IMR-90 (cell line): ENCODE measurements around the gene CPLX3. TPM values are rescaled to one million over a fixed set of nuclear protein-coding genes. Genes with fewer than 3 reads are reported as not detected.

Experiments
- ATAC-seq: fragments of 200-7000 bp; cut with Tn5 transposase; 2 replicates; pipeline ENCODE4 v1.9.1; 2020; ENCODE audit warnings: low read depth, mild to moderate bottlenecking, moderate library complexity
- BruUV-seq: library from RNA; stranded (reverse); fragments of 400-500 nt; replicated peaks from 2 replicates; lab custom pipeline; 2021; lab: Mats Ljungman, UMichigan
- CTCF ChIA-PET: fragments of 300-600 bp; formaldehyde crosslinking; extraction: SDS; loops from one replicate; lab custom pipeline; 2021; ENCODE audit warnings: antibody characterized with exemption; lab: Yijun Ruan, JAX
- POLR2A ChIA-PET: fragments of 300-600 bp; sonication (Branson Sonifier 250); formaldehyde crosslinking; loops from one replicate; lab custom pipeline; 2022; ENCODE audit warnings: antibody characterized with exemption; ENCODE audit not compliant: unreplicated experiment; lab: Charles Lee
- DNase-seq: peaks from one replicate; pipeline ENCODE4 v3.0.0; 2013
- H2AFZ ChIP-seq: replicated peaks from 2 replicates; pipeline ENCODE3; 2013; ENCODE audit warnings: low read length, mild to moderate bottlenecking; ENCODE audit not compliant: poor library complexity
- H2AK5ac ChIP-seq: 2 replicates; pipeline ENCODE4 v1.6.1; 2013; ENCODE audit warnings: low read depth, low read length, inconsistent platforms
- H2AK9ac ChIP-seq: replicated peaks from 2 replicates; pipeline ENCODE3; 2013; ENCODE audit warnings: mild to moderate bottlenecking, low read depth, low read length, moderate library complexity; ENCODE audit not compliant: poor library complexity
- H2BK120ac ChIP-seq: 2 replicates; pipeline ENCODE4 v1.6.1; 2013; ENCODE audit warnings: low read depth, low read length, inconsistent platforms
- H2BK15ac ChIP-seq: 3 replicates; pipeline ENCODE4 v1.6.1; 2013; ENCODE audit warnings: low read depth, low read length, inconsistent platforms
- H2BK20ac ChIP-seq: 2 replicates; pipeline ENCODE4 v1.6.1; 2013; ENCODE audit warnings: low read depth, mild to moderate bottlenecking, inconsistent platforms, low read length, moderate library complexity
- H2BK5ac ChIP-seq: 2 replicates; pipeline ENCODE4 v1.6.1; 2013; ENCODE audit warnings: mild to moderate bottlenecking, low read depth, low read length, inconsistent platforms; ENCODE audit not compliant: poor library complexity, severe bottlenecking
- H3K14ac ChIP-seq: replicated peaks from 2 replicates; pipeline ENCODE4 v1.6.1; 2013; ENCODE audit warnings: low read depth, low read length, inconsistent platforms
- H3K18ac ChIP-seq: 2 replicates; pipeline ENCODE4 v1.6.1; 2013; ENCODE audit warnings: low read depth, low read length, control low read depth
- H3K23ac ChIP-seq: 2 replicates; pipeline ENCODE4 v1.6.1; 2013; ENCODE audit warnings: low read depth, low read length, inconsistent platforms
- H3K27ac ChIP-seq: 2 replicates; pipeline ENCODE4 v1.5.1; 2013; ENCODE audit warnings: mild to moderate bottlenecking, control low read depth, low read length; ENCODE audit not compliant: insufficient read depth
- H3K27me3 ChIP-seq: 2 replicates; pipeline ENCODE4 v1.6.1; 2013; ENCODE audit warnings: low read length; ENCODE audit not compliant: control insufficient read depth, insufficient read depth
- H3K36me3 ChIP-seq: 2 replicates; pipeline ENCODE4 v1.6.1; 2013; ENCODE audit warnings: low read length, mixed read lengths; ENCODE audit not compliant: control insufficient read depth, insufficient read depth
- H3K4ac ChIP-seq: 2 replicates; pipeline ENCODE4 v1.6.1; 2013; ENCODE audit warnings: low read depth, low read length, inconsistent platforms
- H3K4me1 ChIP-seq: 2 replicates; pipeline ENCODE4 v1.6.1; 2013; ENCODE audit warnings: low read length, mixed read lengths; ENCODE audit not compliant: control insufficient read depth, insufficient read depth
- H3K4me2 ChIP-seq: 2 replicates; pipeline ENCODE4 v1.6.1; 2013; ENCODE audit warnings: low read depth, mild to moderate bottlenecking, control low read depth, low read length, moderate library complexity
- H3K4me3 ChIP-seq: 2 replicates; pipeline ENCODE4 v1.5.1; 2013; ENCODE audit warnings: low read depth, mild to moderate bottlenecking, control low read depth, low read length, moderate library complexity; ENCODE audit not compliant: insufficient read depth
- H3K56ac ChIP-seq: 2 replicates; pipeline ENCODE4 v1.6.1; 2013; ENCODE audit warnings: low read length, inconsistent platforms; ENCODE audit not compliant: insufficient read depth; ENCODE audit errors: extremely low read depth
- H3K79me1 ChIP-seq, 2 experiments: 2 replicates each; pipeline ENCODE4 v1.6.1; 2013; ENCODE audit warnings: low read length in 2 of 2, inconsistent platforms in 1 of 2, low read depth in 1 of 2
- H3K9ac ChIP-seq: 2 replicates; pipeline ENCODE4 v1.6.1; 2013; ENCODE audit warnings: low read depth, low read length, control low read depth
- H3K9me1 ChIP-seq: 2 replicates; pipeline ENCODE4 v1.6.1; 2013; ENCODE audit warnings: low read length, inconsistent platforms; ENCODE audit not compliant: insufficient read depth
- H3K9me3 ChIP-seq: 2 replicates; pipeline ENCODE4 v1.6.1; 2013; ENCODE audit warnings: low read length; ENCODE audit not compliant: control insufficient read depth, insufficient read depth
- H4K20me1 ChIP-seq: 2 replicates; pipeline ENCODE4 v1.6.1; 2013; ENCODE audit warnings: low read length, inconsistent platforms; ENCODE audit not compliant: insufficient read depth
- H4K5ac ChIP-seq: 2 replicates; pipeline ENCODE4 v1.6.1; 2013; ENCODE audit warnings: mild to moderate bottlenecking, low read depth, low read length, control low read depth
- H4K8ac ChIP-seq, 2 experiments: 2 replicates each; pipeline ENCODE4 v1.6.1; 2013; ENCODE audit warnings: low read depth in 2 of 2, low read length in 2 of 2, control low read depth in 1 of 2, inconsistent platforms in 1 of 2
- H4K91ac ChIP-seq: 2 replicates; pipeline ENCODE4 v1.6.1; 2013; ENCODE audit warnings: low read depth, low read length, inconsistent platforms; ENCODE audit not compliant: insufficient read depth
- BHLHE40 ChIP-seq: fragments of 150-350 bp; IDR thresholded peaks from 2 replicates; pipeline ENCODE4 v1.6.1; 2016; ENCODE audit warnings: mild to moderate bottlenecking, low read depth, low read length
- CHD1 ChIP-seq: IDR thresholded peaks from 2 replicates; pipeline ENCODE4 v1.6.1; 2012; ENCODE audit warnings: low read depth, low read length, improper control_type of control experiment
- FOS ChIP-seq: fragments of 150-350 bp; IDR thresholded peaks from 2 replicates; pipeline ENCODE4 v1.6.1; 2016; ENCODE audit warnings: low read depth, low read length
- MAFK ChIP-seq: IDR thresholded peaks from 2 replicates; pipeline ENCODE4 v1.6.1; 2012; ENCODE audit warnings: low read depth, low read length, improper control_type of control experiment
- MAZ ChIP-seq: IDR thresholded peaks from 2 replicates; pipeline ENCODE4 v1.6.1; 2012; ENCODE audit warnings: low read depth, mild to moderate bottlenecking, low read length, improper control_type of control experiment, moderate library complexity, borderline replicate concordance
- MXI1 ChIP-seq: IDR thresholded peaks from 2 replicates; pipeline ENCODE4 v1.6.1; 2012; ENCODE audit warnings: low read depth, mild to moderate bottlenecking, low read length, moderate library complexity, borderline replicate concordance
- RAD21 ChIP-seq: IDR thresholded peaks from 2 replicates; pipeline ENCODE4 v1.6.1; 2012; ENCODE audit warnings: low read length, improper control_type of control experiment
- RCOR1 ChIP-seq: IDR thresholded peaks from 2 replicates; pipeline ENCODE4 v1.6.1; 2012; ENCODE audit warnings: mild to moderate bottlenecking, low read length, improper control_type of control experiment; ENCODE audit not compliant: insufficient replicate concordance
- RFX5 ChIP-seq: IDR thresholded peaks from 2 replicates; pipeline ENCODE4 v1.8.0; 2012; ENCODE audit warnings: low read depth, mild to moderate bottlenecking, low read length, moderate library complexity
- WGBS, 2 experiments: methylation state at CpG; one replicate each; pipeline versions ENCODE4 v1.1.5 to v1.1.7; 2013; ENCODE audit warnings: missing lambda C conversion rate in 2 of 2; ENCODE audit not compliant: insufficient read length in 1 of 2; ENCODE audit errors: extremely low coverage in 2 of 2; 5-methylcytosine and 5-hydroxymethylcytosine counted together
- dilution Hi-C: fragments of 300-500 bp; cut with HindIII; formaldehyde crosslinking; loops from one replicate; pipeline ENCODE4 v1.14.3; 2018; ENCODE audit warnings: low sequenced_read_pairs; ENCODE audit not compliant: unreplicated experiment
- in situ Hi-C: fragments of 300-500 bp; cut with MboI; formaldehyde crosslinking; loops from 3 replicates; pipeline ENCODE4 v1.14.3; 2019; ENCODE audit warnings: low sequenced_read_pairs, inconsistent platforms, mixed read lengths
- intact Hi-C: fragments of 100-400 bp; cut with micrococcal nuclease; formaldehyde crosslinking; loops from 2 replicates; pipeline ENCODE4 v1.10.0; 2022
- polyA plus RNA-seq, 3 experiments: library from polyadenylated mRNA; depleted of rRNA; stranded (reverse); fragments of >200 nt; gene quantifications; 2 replicates each; pipeline ENCODE4 v1.2.3, GENCODE V29; 2012; ENCODE audit warnings: low replicate concordance in 1 of 3
- total RNA-seq: library from RNA; depleted of rRNA; stranded (reverse); fragments of >200 nt; gene quantifications from 2 replicates; pipeline ENCODE4 v1.2.3, GENCODE V29; 2012
- TF ChIP-seq, protein P1 (sequence below): fragments of 150-350 bp; IDR thresholded peaks from 2 replicates; pipeline ENCODE4 v1.6.1; 2017; ENCODE audit warnings: mild to moderate bottlenecking, antibody characterized with exemption, low read length, low read depth
- TF ChIP-seq, protein P2 (sequence below): conservative IDR thresholded peaks from 2 replicates; pipeline ENCODE4 v1.5.1; 2012; ENCODE audit warnings: mild to moderate bottlenecking, low read depth, low read length, improper control_type of control experiment

CPLX3 gene
- total and polyA plus RNA-seq, 2 of the 4 experiments (the other 2 are of a cell fraction): not detected

DNA sequence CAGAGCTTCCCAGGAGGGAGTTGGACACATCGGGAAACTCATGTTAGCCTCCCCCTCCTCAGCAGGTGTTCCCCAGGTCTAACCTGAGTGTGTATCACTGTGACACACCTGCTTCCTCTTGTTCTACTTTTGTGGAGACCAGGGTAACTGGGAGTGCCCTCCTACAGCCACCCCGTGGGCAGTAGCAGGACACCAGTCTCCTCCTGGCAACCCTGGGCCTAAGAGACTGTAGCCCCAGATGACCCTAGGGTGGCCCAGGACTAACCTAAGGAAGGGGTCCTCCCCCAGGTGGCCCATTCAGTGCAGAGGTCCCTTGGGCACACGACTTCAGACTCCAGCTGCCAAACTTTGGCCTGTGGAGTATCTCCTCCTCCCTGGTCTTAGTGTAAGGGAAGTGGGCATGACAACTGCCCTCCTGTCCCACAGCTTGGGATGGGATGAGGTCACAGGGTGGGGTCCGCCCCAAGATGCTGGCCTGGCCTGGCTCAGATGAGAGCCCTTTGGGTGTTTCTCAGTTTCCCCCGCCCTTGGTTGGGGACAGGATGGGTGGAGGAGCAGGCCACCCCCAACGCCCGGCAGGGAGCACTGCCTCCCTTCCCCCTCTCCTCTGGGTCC lies 39.8 kb upstream of the CPLX3 start:
- H2AK5ac ChIP-seq: no peak overlapping the region
- peaks cover 11 to 84% of the 10 kb centered on the region in 2 experiments; a peak in 3 of 4 replicates for H3K79me1 ChIP-seq
- H4K5ac ChIP-seq: no peak overlapping the region
- H2BK15ac ChIP-seq: no peak overlapping the region
- DNase-seq (no peak), ATAC-seq (no peak)
- 0 out of 2 replicates have a peak overlapping the region, but pooled peaks have one; percentile 45 for H3K14ac ChIP-seq
- no peak overlapping the region for H3K56ac ChIP-seq
- no peak overlapping the region for H3K18ac ChIP-seq
- no peak for TF ChIP-seq MXI1
- no peak for TF ChIP-seq RCOR1
- TF ChIP-seq RFX5: no peak
- no peak for TF ChIP-seq CHD1
- TF ChIP-seq BHLHE40: no peak
- no peak for TF ChIP-seq MAFK
- TF ChIP-seq MAZ: no peak
- no peak for TF ChIP-seq RAD21
- TF ChIP-seq, protein P1, sequence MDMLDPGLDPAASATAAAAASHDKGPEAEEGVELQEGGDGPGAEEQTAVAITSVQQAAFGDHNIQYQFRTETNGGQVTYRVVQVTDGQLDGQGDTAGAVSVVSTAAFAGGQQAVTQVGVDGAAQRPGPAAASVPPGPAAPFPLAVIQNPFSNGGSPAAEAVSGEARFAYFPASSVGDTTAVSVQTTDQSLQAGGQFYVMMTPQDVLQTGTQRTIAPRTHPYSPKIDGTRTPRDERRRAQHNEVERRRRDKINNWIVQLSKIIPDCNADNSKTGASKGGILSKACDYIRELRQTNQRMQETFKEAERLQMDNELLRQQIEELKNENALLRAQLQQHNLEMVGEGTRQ: no peak
- TF ChIP-seq, protein P2, sequence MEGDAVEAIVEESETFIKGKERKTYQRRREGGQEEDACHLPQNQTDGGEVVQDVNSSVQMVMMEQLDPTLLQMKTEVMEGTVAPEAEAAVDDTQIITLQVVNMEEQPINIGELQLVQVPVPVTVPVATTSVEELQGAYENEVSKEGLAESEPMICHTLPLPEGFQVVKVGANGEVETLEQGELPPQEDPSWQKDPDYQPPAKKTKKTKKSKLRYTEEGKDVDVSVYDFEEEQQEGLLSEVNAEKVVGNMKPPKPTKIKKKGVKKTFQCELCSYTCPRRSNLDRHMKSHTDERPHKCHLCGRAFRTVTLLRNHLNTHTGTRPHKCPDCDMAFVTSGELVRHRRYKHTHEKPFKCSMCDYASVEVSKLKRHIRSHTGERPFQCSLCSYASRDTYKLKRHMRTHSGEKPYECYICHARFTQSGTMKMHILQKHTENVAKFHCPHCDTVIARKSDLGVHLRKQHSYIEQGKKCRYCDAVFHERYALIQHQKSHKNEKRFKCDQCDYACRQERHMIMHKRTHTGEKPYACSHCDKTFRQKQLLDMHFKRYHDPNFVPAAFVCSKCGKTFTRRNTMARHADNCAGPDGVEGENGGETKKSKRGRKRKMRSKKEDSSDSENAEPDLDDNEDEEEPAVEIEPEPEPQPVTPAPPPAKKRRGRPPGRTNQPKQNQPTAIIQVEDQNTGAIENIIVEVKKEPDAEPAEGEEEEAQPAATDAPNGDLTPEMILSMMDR: no peak
- TF ChIP-seq FOS: no peak
- H2BK5ac ChIP-seq: no peak overlapping the region
- in situ Hi-C loops: no loop called here
- BruUV-seq: no TSS peak
- no peak overlapping the region for H3K27ac ChIP-seq
- peak overlapping the region; percentile 66; the same call in 1 of the 2 replicates for H3K23ac ChIP-seq
- no peaks in the 10 kb centered on the region for H3K9me3 ChIP-seq
- peaks cover 35% of the 10 kb centered on the region for H3K4me1 ChIP-seq
- H2AK9ac ChIP-seq: peak overlapping the region; percentile 16
- H2BK20ac ChIP-seq: no peak overlapping the region
- H4K8ac ChIP-seq: no peak overlapping the region
- CTCF ChIA-PET: interaction anchor here (0.9 to 1.5 kb wide), 2 partner anchors 18 to 24 kb away, joined by 3 to 5 read pairs; no protein-coding TSS in a partner anchor
- H3K4me2 ChIP-seq: no peak overlapping the region
- H3K4me3 ChIP-seq: no peak overlapping the region
- H3K4ac ChIP-seq: 0 out of 2 replicates have a peak overlapping the region, but pooled peaks have one; percentile 9
- dilution Hi-C loops: no loop called here
- no peak overlapping the region for H2AFZ ChIP-seq
- no peak overlapping the region for H2BK120ac ChIP-seq
- H3K9ac ChIP-seq: no peak overlapping the region
- POLR2A ChIA-PET: no interaction called here
- H3K36me3 ChIP-seq: peaks cover 2% of the 10 kb centered on the region; the same call in 1 of the 2 replicates
- peaks cover 82% of the 10 kb centered on the region for H4K20me1 ChIP-seq
- H4K91ac ChIP-seq: no peak overlapping the region
- WGBS, 2 experiments: no CpG with 5 or more reads among the region's 7 CpGs
- no peaks in the 10 kb centered on the region for H3K27me3 ChIP-seq
- intact Hi-C loops: no loop called here
- H3K9me1 ChIP-seq: peaks cover 31% of the 10 kb centered on the region
